HL-60/S4 treated with retinoic acid at 250 ng/mL for 4 days and 3 days (cell line): ENCODE results near the gene IKZF3.
"Not testable (repeated sequence)": the region's sequence is repeated elsewhere in the genome, so short reads cannot be mapped to it uniquely, and the experiment has no call there.

Source experiments
- in situ Hi-C: fragments of 300-500 bp; cut with MboI; formaldehyde crosslinking; loops from 2 replicates; pipeline ENCODE4 v1.7.0; 2022; ENCODE audit warnings: low sequenced_read_pairs

IKZF3 gene

DNA sequence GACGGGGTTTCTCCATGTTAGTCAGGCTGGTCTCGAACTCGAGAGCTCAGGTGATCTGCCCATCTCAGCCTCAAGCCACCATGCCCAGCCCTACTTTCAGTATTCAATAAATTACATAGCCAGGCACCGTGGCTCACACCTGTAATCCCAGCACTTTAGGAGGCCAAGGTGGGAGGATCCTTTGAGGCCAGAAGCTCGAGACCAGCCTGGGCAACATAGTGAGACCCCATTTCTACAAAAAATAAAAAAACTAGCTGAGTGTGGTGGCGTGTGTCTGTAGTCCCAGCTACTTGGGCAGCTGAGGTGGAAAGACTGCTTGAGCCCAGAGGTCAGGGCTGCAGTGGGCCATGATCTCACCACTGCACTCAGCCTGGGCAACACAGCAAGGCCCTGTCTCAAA, 142.0 kb downstream of the IKZF3 start:
- in situ Hi-C loops = no loop called here

DNA sequence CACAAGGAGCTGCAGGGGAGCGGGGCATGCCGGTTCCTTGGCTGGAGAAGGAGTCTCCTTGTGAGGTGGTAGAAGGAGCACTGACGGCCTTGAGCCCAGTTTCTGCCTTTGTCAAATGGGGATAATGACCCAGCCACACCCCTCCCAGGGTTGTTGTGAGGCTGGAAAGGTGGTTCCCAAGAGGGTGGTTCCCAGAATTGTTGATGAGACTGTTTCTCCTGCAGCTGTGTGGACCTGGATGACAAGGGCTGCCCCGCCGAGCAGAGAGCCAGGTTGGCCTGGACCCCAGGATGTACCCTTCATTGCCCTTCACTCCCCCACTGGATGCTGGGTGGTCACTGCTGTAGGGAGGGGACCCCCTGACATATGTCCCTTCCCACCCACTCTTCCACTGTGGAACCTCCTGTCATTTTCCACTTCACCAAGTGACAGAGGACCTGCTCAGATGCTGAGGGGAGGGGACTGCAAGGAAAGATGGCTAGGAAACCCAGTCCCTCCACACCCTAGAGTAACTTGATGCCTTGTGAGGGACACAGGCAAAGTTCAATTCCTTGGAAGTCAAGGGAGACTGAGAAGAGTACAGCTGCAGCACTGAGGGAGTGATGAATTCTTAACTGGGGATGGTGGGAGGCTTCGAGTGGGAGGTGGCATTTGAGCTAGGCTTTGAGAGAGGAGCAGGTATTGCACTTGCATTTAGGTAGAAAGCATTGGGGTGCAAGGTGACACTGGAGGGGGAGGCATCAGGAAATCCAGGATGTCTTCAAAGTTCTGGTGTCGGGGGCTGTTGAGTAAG, 144.4 kb downstream of the IKZF3 start:
- in situ Hi-C loops = no loop called here

DNA sequence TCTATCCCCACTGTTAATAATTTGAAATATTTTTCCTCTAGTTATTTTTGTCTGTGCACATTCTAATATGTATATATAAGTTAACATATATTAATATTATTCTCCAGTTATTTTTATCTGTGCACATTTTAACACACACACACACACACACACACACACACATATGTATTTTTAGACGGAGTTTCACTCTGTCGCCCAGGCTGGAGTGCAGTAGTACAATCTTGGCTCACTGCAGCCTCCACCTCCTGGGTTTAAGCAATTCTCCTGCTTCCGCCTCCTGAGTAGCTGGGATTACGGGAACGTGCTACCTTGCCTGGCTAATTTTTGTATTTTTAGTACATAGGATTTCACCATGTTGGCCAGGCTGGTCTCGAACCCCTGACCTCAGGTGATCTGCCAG, 146.5 kb downstream of the IKZF3 start:
- in situ Hi-C loops = no loop called here

DNA sequence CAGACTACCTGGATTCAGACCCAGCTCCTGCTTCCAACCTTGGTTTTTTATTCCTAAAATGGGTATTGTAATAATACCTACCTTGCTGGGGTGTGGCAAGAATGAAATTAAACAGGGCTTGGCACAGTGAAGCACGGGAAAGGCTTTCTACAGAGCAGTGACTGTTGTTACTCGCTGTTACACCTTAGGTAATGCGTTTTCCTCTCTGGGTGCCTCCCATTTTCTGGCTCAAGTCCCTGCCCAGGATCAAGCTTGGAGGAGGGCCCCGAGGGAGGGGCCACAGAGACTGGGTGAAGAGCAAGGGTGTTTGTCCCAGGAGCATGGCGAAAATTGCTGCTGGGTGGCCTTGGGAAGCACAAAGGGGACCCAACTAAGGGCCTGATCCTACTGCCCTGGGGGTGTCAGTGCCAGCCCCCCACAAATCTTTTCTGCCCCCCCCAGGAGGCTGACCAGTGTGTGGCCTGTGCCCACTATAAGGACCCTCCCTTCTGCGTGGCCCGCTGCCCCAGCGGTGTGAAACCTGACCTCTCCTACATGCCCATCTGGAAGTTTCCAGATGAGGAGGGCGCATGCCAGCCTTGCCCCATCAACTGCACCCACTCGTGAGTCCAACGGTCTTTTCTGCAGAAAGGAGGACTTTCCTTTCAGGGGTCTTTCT, 147.1 kb downstream of the IKZF3 start:
- in situ Hi-C loops = no loop called here

DNA sequence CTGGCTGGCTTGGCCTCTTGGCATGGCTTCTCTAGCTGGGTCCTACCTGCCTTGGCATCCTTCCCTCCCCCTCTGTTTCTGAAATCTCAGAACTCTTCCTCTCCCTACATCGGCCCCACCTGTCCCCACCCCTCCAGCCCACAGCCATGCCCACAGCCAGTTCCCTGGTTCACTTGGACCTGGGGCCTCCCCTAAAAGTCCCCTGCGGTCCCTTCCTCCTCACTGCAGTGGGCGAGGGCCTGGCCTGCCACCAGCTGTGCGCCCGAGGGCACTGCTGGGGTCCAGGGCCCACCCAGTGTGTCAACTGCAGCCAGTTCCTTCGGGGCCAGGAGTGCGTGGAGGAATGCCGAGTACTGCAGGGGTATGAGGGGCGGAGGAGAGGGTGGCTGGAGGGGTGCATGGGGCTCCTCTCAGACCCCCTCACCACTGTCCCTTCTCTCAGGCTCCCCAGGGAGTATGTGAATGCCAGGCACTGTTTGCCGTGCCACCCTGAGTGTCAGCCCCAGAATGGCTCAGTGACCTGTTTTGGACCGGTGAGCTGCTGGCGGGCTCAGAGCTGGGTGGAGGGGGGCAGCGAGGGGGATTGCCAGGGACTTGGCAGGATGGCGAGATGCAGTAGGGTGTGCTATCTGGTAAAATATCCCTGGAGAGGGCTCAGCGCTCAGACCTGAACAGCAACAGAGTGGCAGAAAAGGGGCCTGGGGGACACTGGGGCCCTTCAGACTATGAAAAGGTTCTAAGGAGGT, 147.9 kb downstream of the IKZF3 start:
- in situ Hi-C loops = no loop called here

DNA sequence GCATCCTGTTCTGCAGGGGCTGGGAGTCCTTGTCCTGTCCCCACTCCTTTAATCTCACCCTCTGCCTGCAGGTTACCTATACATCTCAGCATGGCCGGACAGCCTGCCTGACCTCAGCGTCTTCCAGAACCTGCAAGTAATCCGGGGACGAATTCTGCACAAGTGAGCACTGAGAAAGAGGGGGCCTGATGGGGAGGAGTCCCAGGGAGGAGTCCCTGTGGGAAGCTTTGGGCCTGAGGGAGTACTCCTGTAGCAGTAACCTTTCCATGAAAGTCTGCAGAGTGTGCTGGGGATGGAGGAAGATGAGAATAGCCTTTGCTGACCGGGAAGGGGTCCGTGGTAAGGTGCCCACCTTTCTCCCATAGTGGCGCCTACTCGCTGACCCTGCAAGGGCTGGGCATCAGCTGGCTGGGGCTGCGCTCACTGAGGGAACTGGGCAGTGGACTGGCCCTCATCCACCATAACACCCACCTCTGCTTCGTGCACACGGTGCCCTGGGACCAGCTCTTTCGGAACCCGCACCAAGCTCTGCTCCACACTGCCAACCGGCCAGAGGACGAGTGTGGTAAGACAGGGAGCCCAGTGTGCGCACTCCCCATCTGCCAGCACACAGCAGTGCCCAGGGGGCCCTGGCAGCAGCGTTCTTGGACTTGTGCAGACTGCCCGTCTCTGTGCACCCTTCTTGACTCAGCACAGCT, 148.6 kb downstream of the IKZF3 start:
- in situ Hi-C loops = no loop called here

DNA sequence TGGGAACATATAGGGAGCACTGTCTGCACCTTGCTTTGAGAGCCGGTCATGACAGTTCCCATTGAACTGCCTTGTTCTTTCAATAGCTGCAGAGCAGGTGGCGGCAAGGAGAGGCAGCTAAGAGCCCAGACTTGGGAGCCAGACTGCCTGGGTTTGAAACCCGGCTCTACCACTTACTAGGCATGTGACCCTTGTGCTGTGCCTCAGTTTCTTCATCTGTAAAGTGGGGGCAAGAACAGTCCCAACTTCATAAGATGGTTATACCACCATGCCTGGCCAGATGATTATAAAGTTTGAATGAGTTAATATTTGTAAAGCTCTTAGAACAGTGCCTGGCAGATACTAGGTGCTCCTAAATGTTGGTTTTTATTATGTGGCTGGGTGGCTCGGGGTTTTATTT, 149.9 kb downstream of the IKZF3 start:
- in situ Hi-C loops = no loop called here

DNA sequence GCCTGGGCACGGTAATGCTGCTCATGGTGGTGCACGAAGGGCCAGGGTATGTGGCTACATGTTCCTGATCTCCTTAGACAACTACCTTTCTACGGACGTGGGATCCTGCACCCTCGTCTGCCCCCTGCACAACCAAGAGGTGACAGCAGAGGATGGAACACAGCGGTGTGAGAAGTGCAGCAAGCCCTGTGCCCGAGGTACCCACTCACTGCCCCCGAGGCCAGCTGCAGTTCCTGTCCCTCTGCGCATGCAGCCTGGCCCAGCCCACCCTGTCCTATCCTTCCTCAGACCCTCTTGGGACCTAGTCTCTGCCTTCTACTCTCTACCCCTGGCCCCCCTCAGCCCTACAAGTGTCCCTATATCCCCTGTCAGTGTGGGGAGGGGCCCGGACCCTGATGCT, 152.3 kb downstream of the IKZF3 start:
- in situ Hi-C loops = no loop called here

DNA sequence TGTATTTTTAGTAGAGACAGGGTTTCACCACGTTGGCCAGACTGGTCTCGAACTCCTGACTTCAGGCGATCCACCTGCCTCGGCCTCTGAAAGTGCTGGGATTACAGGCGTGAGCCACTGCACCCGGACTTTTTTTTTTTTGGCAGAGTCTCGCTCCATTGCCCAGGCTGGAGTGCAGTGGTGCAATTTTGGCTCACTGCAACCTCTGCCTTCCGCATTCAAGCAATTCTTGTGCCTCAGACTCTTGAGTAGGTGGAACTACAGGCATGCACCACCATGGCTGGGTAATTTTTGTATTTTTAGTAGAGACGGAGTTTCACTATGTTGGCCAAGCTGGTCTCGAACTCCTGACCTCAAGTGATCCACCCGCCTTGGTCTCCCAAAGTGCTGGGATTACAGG, 153.0 kb downstream of the IKZF3 start:
- in situ Hi-C loops = not testable (repeated sequence)

DNA sequence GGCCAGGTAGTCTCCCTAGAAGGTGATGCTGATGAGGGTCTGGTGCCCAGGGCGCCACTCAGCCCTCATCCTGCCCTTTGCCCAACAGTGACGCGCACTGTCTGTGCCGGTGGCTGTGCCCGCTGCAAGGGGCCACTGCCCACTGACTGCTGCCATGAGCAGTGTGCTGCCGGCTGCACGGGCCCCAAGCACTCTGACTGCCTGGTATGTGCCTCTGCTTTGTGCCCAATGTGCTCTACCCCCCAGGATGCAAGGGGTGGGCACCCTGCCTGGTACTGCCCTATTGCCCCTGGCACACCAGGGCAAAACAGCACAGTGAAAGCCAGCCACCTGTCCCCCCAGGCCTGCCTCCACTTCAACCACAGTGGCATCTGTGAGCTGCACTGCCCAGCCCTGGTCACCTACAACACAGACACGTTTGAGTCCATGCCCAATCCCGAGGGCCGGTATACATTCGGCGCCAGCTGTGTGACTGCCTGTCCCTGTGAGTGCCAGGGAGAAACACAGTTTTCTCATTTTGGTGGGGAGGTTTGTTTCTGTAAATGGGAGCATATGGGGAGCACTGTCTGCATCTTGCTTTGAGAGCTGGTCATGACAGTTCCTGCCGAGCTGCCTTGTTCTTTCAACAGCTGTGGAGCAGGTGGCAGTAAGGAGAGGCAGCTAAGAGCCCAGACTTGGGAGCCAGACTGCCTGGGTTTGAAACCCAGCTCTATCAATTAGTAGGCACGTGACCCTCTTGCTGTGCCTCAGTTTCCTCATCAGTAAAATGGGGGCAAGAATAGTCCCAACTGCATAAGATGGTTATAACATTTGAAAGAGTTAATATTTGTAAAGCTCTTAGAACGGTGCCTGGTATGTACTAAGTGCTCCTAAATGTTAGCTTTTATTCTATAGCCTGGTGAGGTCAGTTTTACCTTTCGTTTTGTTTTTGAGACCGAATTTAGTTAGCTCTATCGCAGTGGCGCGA, 153.8 kb downstream of the IKZF3 start:
- in situ Hi-C loops = no loop called here

DNA sequence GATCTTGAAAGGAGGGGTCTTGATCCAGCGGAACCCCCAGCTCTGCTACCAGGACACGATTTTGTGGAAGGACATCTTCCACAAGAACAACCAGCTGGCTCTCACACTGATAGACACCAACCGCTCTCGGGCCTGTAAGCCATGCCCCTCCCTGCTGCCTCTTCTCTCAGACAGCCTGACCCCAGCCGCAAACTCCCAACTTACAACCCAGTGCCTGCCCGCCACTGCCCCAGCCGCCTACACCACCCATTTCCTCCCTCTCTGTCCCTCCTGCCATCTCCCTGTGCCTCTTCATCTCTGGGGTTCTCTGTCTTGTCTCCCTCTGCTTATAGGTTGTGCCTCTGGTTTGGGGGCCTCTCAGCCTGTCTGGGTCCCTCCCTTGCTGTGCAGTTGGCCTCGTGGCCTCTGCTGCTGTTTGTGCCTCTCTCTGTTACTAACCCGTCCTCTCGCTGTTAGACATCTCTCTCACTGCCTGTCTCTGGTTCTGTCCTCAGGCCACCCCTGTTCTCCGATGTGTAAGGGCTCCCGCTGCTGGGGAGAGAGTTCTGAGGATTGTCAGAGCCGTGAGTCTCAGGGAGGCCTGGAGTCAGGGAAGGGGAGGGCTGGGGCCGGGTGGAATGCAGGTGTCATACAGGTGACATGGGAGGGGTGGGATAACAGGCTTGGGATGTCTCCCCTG, 154.7 kb downstream of the IKZF3 start:
- in situ Hi-C loops = no loop called here
